GM21723 (cell line): ENCODE results near the gene HS6ST2.

ENCODE experiments used
- ATAC-seq: cut with Tn5 transposase; IDR thresholded peaks from one replicate; pipeline ENCODE4 v1.9.1; 2021; ENCODE audit warnings: mild to moderate bottlenecking, moderate library complexity; ENCODE audit not compliant: unreplicated experiment

HS6ST2 gene

GRCh38 chrX:132624466-132624865 is 334.0 kb downstream of the HS6ST2 start:
- ATAC-seq, result no peak

- ATAC-seq, result no peak
These were observed 334.5 kb downstream of the HS6ST2 start for GRCh38 chrX:132623942-132624341.

DNA sequence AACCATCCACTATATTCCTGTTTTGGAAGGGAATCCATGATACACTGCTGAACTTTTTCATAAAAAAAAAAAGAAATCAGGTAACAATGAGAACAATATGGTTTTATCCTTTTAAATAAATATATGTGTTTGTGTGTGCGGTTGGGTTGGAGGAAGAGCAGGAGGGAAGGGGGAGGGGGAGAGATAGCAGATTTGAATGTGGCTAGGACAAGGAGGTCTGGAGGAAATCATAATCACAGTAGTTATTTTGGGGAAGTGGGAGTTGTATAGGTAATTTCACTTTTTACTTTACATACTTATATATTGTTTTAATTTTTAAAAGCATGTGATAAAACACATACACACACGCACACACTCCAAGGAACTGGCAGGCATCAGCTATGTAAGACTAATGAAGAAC is 335.1 kb downstream of the HS6ST2 start:
- ATAC-seq, result no peak

- no peak for ATAC-seq
These were observed 336.3 kb downstream of the HS6ST2 start for GRCh38 chrX:132622130-132622529.

- ATAC-seq, result no peak
These were observed 339.6 kb downstream of the HS6ST2 start for GRCh38 chrX:132618810-132619209.

DNA sequence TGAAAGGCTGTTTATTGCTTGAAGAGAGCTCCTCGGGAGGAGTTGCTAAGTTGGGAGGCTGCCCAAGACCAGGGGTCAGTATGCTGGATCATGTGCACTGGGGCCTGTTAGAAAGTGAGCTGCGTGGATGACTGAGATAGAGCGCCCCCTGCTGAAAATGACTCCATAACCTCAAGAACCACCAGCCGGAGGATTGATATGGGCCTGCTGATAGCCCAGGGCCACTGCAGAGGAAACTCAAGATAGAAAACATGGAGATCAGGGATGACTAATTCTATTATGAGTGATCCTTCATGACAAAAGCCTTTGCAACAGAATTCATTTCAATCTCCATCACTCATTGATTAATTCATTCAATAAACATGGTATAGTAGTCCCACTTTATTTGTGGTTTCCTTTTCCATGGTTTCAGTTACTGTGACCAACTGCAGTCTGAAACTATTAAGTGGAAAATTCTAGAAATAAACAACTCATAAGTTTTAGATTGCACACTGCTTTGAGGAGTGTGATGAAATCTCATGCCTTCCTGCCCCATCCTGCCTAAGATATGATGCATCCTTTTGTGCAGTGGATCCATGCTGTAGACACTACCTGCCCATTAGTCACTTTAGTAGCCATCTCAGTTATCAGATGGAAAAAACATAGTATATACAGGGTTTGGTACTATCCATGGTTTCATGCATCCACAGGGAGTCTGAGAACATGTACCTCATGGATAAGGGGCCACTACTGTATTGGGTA is 342.9 kb downstream of the HS6ST2 start:
- peak; percentile 85 for ATAC-seq

- ATAC-seq, result no peak
These were observed 344.1 kb downstream of the HS6ST2 start for GRCh38 chrX:132614297-132614696.

DNA sequence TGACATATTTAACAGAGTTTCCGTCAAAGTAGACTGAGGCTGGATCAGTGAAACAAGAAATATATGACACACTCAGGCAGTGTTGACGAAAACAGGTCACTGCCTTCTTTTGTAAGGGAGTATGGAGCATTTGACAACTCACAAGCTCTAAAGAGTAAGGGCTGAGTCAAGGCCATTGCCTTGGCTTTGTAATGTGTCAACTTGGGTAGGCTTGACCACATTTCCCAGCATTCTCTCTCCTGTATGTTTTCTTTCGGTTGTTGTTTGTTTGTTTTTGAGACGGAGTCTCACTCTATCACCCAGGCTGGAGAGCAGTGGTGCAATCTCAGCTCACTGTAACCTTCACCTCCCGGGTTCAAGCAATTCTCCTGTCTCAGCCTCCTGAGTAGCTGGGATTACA is 344.6 kb downstream of the HS6ST2 start:
- no peak for ATAC-seq

DNA sequence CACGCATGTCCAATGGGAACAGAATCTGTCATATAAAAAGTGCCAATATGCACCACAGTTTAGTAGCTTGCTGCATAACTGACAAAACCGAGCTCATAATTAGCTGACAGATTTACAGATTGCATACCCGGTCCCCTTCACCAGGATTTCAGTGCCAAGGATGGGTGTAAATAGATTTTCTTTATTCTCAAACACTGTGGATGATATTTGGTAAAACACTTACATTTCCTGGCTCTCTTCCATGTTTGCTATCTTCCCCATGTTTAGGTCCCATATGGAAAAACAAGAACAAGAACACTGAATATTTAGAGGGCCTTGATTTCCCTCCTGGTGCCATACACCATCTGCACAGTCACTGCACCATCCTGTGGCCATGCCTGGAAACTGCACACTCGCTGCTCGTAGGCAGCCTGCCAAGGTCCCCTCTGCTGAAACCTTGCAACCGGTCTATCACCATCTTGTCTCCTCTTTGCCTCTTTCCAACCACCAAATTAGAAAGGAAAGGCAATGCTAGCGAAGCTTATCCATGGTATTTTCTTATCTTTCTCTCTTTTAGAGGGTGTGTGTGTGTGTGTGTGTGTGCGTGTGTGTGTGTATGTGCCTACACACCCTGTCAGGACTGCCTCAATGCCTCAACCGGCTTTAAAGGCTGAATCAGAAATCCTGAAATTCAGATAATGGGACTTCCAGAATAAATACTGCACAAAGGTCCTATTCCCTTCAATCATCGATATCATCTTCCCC is 345.4 kb downstream of the HS6ST2 start:
- ATAC-seq, result peak; percentile 57

DNA sequence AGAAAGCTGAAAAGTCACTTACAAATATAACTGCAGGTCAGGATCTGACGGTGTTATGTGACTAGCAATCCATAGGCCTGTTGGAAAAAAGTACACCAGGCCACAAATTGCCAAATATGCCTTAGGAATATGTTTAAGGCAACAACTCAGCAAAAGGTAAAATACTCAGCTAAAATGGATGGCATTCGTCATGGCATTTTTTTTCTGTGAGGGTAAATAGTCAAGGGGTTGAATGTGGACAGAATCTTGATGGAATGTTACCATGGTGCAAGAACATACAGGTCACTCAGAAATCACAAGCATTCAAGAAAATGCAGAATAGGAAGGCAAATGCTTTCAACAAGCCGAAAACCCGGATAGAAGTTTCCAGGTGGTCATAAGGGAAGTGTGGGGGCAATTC is 347.9 kb downstream of the HS6ST2 start:
- no peak for ATAC-seq

- ATAC-seq, result no peak
These were observed 349.0 kb downstream of the HS6ST2 start for GRCh38 chrX:132609362-132609848.

GRCh38 chrX:132603700-132604286 is 354.6 kb downstream of the HS6ST2 start:
- no peak for ATAC-seq

DNA sequence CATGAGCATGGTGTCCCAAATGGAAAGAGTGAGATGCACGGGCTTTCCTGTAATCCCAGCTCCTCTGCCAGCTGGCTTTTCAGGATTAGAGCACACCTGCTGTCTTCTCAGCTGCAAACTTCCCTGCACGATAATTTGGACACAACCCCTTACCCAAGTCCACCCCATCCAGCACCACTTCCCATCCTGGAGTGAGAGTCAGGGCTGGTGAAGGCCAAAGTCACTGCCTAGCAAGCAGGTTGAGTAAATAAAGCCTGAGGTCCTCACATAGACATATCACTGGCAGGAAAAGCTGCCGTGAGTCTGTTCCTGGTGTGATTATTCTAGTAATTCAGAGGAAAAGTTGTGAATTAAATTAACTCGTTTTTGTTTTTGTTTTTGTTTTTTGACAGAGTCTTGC is 355.7 kb downstream of the HS6ST2 start:
- ATAC-seq, result no peak

DNA sequence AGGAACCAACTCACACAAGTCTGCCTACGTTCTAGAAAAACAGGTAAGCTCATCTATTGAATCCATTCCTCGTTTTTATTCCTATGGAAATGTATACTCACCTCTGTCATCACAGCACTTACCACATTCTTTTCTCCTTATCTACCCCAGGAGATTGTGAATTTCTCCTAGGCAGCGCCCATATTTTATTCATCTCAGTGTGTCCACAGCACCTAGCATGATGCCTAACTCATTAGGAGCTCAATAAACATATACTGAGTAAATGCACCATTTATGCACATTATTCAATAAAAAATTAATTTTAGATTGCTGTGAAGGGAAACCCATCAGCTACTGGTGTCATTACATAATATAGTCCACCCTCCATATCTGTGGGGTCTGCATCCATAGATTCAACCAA is 363.4 kb downstream of the HS6ST2 start:
- no peak for ATAC-seq

- no peak for ATAC-seq
These were observed 364.3 kb downstream of the HS6ST2 start for GRCh38 chrX:132594129-132594528.

DNA sequence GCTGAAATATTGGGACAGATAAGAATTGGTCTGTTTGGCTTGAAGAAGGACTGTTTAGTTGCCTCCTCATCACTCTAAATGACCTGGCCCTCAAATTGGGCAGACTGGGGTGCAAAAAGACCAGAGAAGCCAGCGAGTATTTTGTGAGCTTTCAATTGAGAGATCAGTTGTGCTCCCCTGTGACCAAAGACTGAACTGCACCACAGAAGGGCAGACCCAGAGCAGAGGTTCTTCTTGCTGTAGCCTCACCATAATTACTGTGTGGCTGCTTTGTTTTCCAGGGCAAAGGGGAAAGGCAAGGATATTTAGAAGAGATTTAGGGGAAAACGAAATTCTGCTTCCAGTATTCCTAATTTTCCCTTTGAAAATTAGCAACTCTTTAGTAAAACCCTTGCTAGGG is 365.5 kb downstream of the HS6ST2 start:
- ATAC-seq, result no peak

- ATAC-seq, result no peak
These were observed 366.6 kb downstream of the HS6ST2 start for GRCh38 chrX:132591719-132592275.

DNA sequence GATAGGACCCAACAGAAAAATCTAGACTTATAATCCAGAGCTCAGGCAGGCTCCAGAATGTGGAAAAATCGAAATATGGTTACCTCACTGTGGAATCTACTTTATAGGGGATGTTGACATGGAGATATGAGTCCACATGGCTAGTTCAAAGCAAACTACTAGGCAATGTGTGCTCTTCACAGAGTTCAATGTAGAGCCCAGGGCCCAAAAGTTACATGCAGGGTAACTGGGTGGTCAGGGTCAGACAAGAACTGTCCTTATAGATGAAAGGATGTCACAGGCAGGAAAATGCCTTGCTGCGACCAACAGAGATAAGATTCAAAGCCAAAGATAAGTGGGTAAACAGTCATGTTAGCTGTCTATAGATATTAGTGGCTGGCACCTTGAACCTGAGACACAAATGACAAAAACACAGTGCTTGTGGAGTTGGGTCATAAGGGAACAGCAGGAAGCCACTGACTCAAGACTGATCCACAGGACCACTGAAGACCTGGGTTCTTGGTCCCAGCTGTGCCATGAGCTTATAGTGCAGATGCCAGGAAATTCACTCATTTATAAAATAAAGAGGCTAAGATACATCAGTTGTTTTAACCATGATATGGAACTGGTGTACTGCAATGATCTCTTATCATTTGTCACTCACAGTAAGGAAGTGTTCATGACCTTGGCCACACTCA is 367.9 kb downstream of the HS6ST2 start:
- no peak for ATAC-seq

GRCh38 chrX:132584936-132585335 is 373.5 kb downstream of the HS6ST2 start:
- ATAC-seq, result no peak

- ATAC-seq, result no peak
These were observed 381.5 kb downstream of the HS6ST2 start for GRCh38 chrX:132576939-132577338.
